ENCODE results near the gene MPO.

MPO gene

GRCh38 chr17:58306131-58306951, 25.6 kb upstream of the MPO start:
- DNase-seq (ENCODE audit: low spot score) = no peak

- DNase-seq (ENCODE audit: low spot score) = no peak
These were observed 24.9 kb upstream of the MPO start for GRCh38 chr17:58305626-58306025.

DNA sequence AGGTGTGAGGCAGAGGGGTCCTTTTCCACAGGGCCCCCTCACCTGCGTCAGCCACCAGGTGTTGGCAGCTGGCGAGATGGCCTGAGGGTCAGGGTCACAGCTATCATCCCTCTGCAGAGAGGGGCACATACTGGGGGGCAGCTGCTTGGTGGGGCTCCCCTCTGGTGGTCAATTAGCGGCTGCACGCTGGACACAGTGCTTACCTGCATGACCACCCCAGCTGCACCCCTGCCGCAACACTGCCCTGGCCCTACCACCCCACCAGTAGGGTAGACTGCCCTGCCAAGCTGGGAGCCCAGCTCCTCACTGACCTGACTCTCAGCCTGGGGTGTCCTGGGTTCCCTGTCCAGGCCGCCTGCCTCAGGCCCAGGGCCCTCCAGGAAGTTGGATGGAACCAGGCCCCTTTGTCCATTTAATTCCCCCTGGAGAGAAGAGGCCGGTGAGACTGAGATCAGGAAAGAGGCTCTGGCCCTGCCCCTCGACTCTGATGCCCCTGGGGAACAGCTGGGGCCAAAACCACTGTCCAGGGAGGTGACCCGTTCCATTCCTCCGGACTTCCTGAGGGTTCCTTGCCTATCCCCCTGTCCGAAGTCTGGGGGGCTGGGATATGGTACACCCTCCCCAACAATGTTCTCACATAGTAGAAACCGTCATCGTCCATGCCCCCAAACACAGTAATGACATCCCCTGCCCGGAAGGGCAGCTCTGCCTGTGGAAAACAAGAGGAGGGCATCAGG, 24.2 kb upstream of the MPO start:
- DNase-seq (ENCODE audit: low spot score) = no peak

GRCh38 chr17:58303971-58304749, 23.4 kb upstream of the MPO start:
- peak; percentile 84 for DNase-seq (ENCODE audit: low spot score)

- DNase-seq (ENCODE audit: low spot score) = no peak
These were observed 22.3 kb upstream of the MPO start for GRCh38 chr17:58302919-58303585.

DNA sequence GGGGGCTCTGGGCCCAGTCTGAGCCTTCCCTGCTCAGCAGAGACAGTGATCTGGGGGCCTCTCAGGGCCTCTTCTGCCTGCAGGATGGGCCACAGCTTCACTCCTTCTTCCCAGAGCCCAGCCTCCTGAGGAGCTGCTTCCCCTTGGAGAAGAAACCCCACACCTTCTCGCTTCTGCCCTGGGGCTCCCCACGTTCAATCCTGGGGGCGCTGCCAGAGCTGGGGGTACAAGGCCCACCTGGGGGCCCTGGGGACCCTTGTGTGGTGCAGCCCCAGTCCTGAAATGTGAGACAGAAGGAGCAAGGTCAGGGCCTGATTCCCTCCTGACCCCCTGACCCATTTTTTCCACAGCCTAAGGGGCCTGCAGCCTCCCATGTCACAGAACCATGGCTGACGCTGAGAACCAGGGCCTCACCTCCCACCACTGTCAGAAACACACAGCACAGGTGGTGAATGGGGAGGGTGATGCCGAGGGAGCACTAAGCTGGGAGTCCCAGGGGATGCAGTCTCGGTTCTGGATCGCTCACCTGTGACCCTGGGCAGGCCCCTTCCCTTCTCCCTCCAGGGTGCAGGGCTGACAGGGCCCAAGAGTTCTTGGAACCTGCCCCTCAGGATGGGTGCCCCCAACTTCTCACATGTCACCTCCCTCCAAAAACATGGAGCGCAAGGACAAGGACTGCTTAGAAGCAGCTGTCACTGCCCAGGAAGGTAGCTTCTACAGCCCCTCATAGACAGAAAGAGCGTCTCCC, 21.6 kb upstream of the MPO start:
- no peak for DNase-seq (ENCODE audit: low spot score)

DNA sequence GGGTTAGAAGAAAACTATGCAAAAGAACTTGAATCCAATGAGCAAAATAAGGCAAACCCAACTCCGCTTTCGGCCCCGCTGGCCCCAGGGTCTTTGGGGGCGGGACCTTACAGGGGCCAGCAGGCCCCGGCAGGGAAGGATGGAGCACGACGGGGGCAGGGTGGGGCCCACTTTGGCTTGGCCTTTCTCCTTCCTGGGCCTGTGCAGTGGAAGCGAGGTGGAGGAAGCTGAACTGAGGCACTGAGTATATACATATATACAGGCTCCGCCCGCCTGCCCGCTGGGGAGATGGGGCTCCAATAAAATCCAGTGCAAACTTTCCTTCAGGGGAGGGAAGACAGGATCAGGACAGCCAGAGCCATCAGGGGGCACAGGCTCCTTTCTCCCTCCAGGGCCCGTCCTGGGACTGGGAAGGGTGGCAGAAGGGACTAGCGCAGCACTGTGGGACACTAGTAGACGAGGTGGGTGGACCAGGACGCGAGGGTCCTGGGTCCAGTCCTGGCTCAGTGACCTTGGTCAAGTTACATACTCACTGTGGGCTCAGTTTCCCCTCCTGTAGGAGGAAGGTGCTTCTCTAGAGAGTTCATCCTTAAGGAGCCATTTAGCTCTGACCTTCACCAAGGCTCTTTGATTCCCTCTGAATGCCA, 20.9 kb upstream of the MPO start:
- no peak for DNase-seq (ENCODE audit: low spot score)

DNA sequence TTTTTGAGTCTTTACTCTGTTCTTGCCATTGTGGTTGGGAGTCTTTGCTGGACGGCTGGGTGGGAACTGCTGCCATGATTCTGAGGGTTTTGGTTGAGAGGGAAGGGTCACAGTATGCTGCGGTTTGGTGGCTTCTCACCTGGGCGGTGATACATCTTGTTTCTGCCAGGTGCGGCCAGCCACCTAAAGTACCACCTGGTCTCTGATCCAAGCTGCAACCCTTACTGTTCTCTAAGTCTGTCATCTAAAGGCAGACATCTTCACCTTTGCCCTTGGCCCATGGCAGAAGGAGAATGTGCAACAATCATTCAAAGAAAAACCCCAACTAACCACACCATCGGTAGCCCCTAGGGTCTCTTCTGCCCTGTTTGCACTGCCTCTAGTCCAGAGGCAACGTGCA, 19.6 kb upstream of the MPO start:
- DNase-seq (ENCODE audit: low spot score) = no peak

DNA sequence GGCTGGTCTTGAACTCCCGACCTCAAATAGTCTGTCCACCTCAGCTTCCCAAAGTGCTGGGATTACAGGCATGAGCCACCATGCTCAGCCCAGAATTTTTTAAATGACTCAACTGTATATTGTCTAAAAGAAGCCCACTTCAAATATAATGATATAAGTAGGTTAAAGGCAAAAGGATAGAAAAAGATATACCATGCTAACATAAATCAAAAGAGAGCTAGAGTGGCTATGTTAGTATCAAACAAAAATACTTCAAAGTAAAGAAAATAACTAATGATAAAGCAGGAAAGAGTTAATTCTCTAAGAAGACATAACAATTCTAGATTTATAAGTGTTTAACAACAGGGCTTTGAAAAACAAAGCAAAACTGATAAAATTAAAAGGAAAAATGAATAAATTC, 13.3 kb upstream of the MPO start:
- DNase-seq (ENCODE audit: low spot score) = no peak

DNA sequence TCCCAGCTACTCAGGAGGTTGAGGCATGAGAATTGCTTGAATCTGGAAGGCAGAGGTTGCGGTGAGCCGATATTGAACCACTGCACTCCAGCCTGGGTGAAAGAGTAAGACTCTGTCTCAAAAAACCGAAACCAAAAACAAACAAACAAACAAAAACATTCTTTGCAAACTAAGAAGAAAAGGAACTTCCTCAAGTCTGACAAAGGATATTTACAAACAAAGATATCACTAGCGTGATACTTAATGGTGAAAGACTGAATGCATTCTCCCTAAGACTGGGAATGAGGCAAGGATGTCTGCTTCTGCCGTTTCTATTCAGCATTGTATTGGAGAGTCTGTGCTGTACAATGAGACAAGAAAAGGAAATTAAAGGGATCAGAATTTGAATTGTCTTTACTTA, 10.5 kb upstream of the MPO start:
- DNase-seq (ENCODE audit: low spot score) = no peak

GRCh38 chr17:58289869-58290268, 9.1 kb upstream of the MPO start:
- no peak for DNase-seq (ENCODE audit: low spot score)

DNA sequence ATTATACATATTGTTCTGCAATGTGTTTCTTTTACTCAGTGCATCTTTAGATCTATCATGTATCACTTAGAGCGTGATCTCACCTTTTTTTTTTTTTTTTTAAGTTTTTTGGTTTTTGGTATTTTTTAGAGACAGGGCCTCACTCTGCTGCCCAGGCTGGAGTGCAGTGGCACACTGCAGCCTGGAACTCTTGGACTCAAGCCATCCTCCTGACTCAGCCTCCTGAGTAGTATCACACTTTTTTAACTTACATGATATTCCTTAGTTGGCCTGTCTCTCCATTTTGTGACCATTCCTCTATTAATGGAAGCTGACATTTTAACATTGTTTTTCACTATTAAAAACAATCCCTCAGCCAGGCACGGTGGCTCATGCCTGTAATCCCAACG, 4.7 kb upstream of the MPO start:
- DNase-seq (ENCODE audit: low spot score) = no peak

DNA sequence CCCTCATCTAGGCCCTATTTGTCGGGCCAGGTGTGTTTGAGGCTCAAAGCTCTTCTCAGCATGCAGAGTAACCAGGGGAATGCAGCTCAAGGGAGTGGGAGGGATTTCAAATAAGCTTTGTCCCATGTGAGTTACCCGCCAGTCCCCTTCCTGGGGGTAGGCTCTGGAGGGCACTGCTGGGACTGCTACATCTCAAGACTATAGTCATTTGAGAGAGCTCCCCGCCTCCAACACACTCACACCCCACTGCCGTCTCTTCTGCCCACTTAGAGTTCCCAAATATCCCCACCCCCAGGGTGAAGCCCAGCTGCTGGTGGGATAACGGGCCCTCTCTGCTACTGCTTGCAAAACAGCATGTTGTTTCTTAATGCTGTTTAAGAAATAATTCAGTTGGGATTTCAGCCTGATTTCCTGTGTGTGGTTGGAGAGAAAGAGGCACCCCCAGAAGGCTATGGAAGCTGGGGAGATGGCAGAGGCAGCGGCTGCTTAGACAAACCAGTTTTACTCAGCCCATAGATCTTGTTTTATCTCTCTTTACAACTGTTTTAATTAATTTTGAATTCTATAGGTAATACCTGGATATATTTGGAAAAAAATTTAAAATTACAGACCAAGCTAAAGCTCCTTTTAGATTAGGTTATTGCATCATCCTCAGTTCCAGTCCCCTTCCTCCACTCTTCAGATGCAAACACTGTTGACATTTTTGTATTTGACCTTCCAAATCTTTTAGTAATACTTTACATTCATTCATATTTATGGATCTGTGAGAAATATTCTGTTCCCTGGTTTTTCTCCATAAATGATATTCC, 4.1 kb upstream of the MPO start:
- DNase-seq (ENCODE audit: low spot score) = no peak

DNA sequence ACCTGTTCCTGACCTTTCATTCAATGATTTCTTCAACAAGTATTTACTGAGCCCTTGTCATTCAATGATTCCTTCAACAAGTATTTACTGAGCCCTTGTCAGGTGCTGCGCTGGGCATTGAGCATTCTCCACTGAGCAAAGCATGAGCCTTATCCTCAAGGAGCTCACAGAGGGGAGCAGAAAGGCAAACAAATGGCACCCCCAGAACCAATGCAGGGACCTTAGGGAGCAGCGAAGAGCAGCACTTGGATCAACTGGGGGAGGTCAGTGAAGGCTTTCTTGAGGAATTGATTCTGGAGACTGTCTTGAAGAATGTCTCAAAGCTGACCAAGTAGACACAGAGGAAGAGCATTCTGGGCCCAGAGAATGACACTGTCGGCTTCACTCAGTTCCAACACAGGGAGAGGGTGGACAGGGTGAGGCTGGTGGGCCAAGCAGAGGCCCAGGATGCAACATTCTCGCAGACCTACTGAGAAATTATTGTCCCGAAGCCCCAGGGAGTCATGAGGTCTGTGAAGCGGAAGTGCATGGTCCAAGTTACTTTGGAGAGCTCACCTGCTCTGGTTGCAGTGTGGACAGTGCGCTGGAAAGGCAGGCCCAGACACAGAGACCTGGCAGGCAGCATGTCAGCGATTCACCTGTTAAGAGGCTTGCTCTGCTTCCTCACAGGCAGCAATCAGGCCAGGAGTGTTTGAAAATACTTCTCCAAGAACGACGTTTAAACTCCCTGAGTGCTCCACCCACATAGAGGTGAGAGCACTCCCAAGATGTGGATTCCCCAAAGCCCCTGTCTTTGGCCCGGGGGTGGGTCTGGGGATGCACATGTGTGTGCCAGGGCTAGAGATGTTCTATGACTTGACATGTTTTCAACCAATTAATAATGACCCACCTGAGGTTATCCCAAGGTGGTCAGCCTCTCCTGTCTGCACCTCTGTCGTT, 3.2 kb upstream of the MPO start:
- peak; percentile 7 for DNase-seq (ENCODE audit: low spot score)

GRCh38 chr17:58282442-58282841, 1.7 kb upstream of the MPO start:
- DNase-seq (ENCODE audit: low spot score) = no peak

DNA sequence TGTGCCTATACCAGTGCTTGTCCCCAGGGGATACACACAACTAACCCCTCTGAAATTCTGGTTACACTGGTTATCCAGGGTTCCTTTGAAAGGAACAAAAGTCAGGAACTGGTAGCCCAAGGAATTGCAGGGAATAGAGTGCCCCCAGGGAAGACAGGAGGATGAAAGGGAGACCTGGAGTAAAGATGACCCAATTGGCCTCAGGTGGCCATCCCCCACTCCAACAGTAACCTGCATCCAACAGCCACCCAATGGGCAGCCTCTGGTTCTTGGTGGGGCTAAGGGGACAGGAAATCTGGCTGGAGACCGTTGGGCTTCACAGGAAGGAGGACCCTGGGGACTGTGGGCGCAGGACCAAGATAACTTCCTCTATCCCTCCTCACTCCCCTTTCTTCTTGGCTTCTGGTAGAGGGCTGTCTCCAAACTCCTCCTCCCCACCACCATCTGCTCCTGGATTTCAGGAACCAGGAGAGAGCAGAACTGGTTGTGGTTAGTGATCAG, 826 bp upstream of the MPO start:
- DNase-seq (ENCODE audit: low spot score) = peak; percentile 9

DNA sequence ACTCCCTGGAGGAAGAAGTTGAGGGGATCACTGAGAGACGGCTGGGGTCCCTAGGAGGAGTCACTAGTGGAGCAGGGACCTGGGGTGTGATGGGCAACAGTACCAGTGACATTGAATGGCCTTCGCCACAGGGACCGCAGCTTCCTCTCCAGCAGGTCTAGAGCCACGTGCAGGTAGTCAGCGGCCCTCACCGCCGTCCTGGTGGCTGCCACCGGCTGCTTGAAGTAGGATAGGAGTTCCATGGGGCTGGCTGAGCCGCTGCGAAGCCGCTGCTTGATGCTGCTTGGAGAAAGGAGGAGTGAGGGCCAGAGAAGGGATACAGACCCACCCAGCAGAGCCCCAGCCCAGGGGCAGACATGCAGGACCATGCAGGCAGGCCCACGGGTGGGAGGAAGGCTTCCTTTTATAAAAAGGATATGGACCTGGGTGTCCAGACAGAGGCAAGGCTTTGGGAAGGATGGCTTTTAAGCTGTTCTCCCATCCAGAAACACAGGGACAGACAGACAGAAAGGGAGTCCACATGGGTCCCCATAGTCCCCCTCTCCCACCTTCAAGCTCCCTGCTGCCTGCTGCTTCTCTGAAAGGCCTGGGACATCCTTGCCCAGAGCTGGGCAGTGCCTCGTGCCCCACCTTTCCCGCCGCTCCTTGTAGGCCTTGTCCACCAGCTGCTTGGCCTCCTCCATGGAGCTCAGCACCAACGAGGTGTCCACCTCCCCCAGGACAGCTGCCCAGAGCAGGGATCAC, 827 bp downstream of the MPO start:
- peak; percentile 7 for DNase-seq (ENCODE audit: low spot score)
